GM23248 (cell line): ENCODE measurements around the gene SLC6A9.

Source experiments
- EZH2 ChIP-seq: fragments of 200-600 bp; sonication (generic); IDR thresholded peaks from 2 replicates; pipeline ENCODE4 v1.6.1; 2018; ENCODE audit warnings: antibody characterized with exemption, mild to moderate bottlenecking; ENCODE audit not compliant: insufficient read depth, poor library complexity, severe bottlenecking
- EZH2phosphoT487 ChIP-seq: fragments of 200-600 bp; sonication (generic); IDR thresholded peaks from 2 replicates; pipeline ENCODE4 v1.6.1; 2018; ENCODE audit warnings: antibody characterized with exemption, moderate library complexity, mild to moderate bottlenecking, low read depth; ENCODE audit not compliant: insufficient read depth

DNA sequence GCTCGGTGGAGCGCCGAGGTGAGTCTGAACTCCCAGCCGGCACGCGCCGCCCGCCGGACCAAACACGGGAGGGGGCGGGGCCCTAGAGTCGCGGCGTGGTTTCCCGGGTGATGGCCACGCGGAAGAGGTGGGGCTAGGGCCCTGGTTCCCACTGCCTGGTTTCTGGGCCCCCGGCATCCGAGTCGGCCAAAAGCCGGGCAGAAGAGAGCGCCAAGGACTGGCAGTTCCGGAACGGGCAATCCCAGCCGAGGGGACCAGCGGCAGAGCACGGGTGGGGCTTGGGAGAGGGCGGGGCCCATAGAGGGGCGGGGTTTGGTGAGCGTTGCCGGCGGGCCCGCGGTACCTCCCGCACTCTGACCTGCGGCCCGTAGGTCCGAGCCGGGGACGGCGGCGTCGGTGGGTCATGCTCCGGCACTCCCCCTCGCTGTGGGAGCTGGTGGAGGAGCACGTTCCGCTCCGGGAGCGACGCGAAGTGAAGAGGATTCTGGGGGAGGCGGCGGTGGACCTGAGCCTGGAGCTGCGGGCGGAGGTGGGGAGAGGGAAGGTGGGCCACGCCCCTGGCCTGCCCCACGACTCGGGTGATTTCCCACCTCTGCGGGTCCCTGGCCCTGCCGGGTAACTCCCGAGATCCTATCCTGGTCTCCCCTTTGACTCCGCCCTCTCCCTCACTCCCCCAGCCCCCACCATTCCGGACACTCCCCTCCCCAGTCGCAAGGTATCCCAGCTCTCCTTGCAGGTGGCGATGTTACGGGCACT lies 39.6 kb downstream of the SLC6A9 start, which contains the start of gene CCDC24:
- TF ChIP-seq EZH2 (no peak), EZH2phosphoT487 (no peak)
